ENCODE data around the gene FRA10AC1. TPM values are rescaled to one million over a fixed set of nuclear protein-coding genes. Genes with fewer than 3 reads are reported as not detected.
"Not testable (repeated sequence)": the region's sequence is repeated elsewhere in the genome, so short reads cannot be mapped to it uniquely, and the experiment has no call there.

The FRA10AC1 gene
- total RNA-seq, 1 experiment from 2014 or later, result 2.5 TPM

- no peak for DNase-seq (ENCODE audit: low read depth)
Observed at GRCh38 chr10:93703841-93704240, 1.4 kb upstream of the FRA10AC1 start.

DNA sequence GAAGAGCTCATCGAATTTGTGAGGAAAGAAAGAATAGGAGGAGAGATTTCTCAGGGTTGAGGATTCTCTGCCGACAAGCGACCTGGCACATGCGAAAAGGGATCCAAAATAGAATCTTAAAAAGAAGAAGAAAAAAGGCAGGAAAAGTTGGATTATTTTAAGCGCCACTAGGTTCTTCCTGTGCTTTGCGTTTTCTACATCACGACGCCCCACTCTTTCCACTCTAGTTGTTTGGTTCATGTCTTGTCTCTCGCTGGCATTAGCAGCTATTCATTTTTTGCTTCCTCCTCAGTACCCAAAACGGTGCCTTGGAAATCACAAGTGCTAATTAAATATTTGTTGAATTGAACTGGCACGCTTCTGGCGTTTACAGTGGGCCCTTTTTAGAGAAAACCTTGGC lies 674 bp upstream of the FRA10AC1 start:
- DNase-seq (ENCODE audit: low read depth), result no peak

DNA sequence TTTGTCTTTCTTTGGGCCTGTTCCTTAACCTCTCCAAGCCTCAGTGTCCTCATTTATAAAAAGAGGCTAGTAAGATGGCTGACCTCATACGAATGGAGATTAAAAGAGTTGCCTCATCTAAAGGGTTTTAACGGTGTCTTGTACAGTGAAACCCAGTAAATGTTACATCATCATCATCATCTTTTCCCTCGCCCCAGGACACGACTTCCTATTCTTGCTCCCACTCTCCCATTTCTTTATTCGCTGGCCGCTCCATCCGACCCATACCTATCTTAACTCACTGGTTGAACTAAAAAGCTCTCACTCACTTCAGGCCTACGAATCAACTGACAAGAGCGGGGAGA lies 554 bp downstream of the FRA10AC1 start:
- peak; percentile 9 for DNase-seq (ENCODE audit: low read depth)

GRCh38 chr10:93697207-93697606 lies 5.2 kb downstream of the FRA10AC1 start:
- no peak for DNase-seq (ENCODE audit: low read depth)

DNA sequence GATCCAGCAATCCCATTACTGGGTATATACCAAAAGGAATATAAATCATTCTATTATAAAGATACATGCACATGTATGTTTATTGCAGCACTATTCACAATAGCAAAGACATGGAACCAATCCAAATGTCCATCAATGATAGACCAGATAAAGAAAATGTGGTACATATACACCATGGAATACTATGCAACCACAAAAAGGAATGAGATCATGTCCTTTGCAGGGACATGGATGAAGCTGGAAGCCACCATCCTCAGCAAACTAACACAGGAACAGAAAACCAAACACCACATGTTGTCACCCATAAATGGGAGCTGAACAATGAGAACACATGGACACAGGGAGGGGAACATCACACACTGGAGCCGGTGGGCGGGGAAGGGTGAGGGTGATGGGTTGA lies 5.8 kb downstream of the FRA10AC1 start:
- not testable (repeated sequence) for DNase-seq (ENCODE audit: low read depth)

DNA sequence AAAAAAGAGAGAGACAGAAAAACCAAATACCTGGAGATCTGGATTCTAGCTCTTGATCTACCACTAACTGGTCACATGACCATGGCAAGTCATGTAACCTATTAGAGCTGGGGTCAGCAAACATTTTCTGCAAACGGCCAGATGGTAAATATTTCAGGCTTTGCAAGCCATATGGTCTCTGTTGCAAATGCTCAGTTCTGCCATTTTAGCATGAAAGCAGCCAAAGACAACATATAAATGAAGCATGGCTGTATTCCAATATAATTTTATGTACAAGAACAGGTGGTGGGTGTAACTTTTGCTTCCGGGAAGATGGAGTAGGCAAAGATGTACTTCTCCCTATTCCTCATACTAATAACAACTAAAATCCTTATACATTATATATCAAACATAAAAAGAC lies 6.7 kb downstream of the FRA10AC1 start:
- no peak for DNase-seq (ENCODE audit: low read depth)

GRCh38 chr10:93687737-93688136 lies 14.7 kb downstream of the FRA10AC1 start:
- no peak for DNase-seq (ENCODE audit: low read depth)

- peak; percentile 4 for DNase-seq (ENCODE audit: low read depth)
Observed at GRCh38 chr10:93680412-93681047, 21.9 kb downstream of the FRA10AC1 start.

- no peak for DNase-seq (ENCODE audit: low read depth)
Observed at GRCh38 chr10:93678805-93679587, 23.4 kb downstream of the FRA10AC1 start.

- no peak for DNase-seq (ENCODE audit: low read depth)
Observed at GRCh38 chr10:93678386-93678785, 24.0 kb downstream of the FRA10AC1 start.

GRCh38 chr10:93673791-93674190 lies 28.6 kb downstream of the FRA10AC1 start:
- no peak for DNase-seq (ENCODE audit: low read depth)

GRCh38 chr10:93672890-93673289 lies 29.5 kb downstream of the FRA10AC1 start:
- DNase-seq (ENCODE audit: low read depth), result no peak

GRCh38 chr10:93672022-93672678 lies 30.2 kb downstream of the FRA10AC1 start:
- no peak for DNase-seq (ENCODE audit: low read depth)

GRCh38 chr10:93671042-93671441 lies 31.4 kb downstream of the FRA10AC1 start:
- DNase-seq (ENCODE audit: low read depth), result no peak

- DNase-seq (ENCODE audit: low read depth), result no peak
Observed at GRCh38 chr10:93670372-93670771, 32.0 kb downstream of the FRA10AC1 start.

- DNase-seq (ENCODE audit: low read depth), result no peak
Observed at GRCh38 chr10:93667795-93668194, 34.6 kb downstream of the FRA10AC1 start.

GRCh38 chr10:93666030-93666429 lies 36.4 kb downstream of the FRA10AC1 start:
- no peak for DNase-seq (ENCODE audit: low read depth)

- no peak for DNase-seq (ENCODE audit: low read depth)
Observed at GRCh38 chr10:93657757-93658156, 44.6 kb downstream of the FRA10AC1 start.

GRCh38 chr10:93656155-93656554 lies 46.2 kb downstream of the FRA10AC1 start:
- DNase-seq (ENCODE audit: low read depth), result no peak

DNA sequence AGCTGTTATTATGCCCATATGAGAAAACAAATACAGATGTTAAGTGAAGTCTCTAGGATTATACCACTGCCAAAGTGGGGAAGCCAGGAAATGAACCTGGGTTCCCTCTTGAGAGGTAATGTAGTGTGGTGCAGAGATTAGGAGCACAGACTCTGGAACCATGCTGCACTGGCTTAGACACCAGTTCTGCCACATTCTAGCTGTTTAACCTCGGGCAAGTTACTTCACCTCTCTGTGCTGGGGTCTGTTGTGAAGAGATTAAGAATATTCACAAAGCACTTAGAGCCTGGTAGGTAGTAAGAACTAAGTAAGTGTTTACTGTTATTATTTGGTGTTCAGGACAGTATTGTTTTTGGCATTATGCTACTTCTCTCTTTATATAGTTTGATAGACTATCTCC lies 48.2 kb downstream of the FRA10AC1 start:
- DNase-seq (ENCODE audit: low read depth), result no peak

- DNase-seq (ENCODE audit: low read depth), result no peak
Observed at GRCh38 chr10:93652857-93653256, 49.5 kb downstream of the FRA10AC1 start.

DNA sequence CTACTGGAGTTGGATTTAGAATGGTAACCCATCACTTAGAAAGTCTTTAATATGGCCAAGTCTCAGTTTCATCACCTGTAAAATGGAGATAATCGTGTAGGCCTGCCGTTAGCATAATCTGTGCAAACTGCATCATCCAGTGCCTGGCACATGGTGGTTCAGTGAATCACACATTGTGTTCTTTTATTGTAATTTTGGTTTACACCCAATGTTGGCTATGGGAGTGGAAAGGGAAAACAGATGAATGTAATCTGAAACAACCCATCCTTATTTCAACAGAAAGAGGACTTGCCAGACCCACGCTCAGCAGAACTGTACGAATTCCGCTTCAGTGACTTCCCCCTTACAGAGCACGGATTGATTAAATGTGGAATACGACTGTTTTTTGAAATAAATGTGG lies 62.6 kb downstream of the FRA10AC1 start:
- no peak for DNase-seq (ENCODE audit: low read depth)
